ENCODE data around the gene FAM25A.
"Not testable (repeated sequence)": the region's sequence is repeated elsewhere in the genome, so short reads cannot be mapped to it uniquely, and the experiment has no call there.

The FAM25A gene

GRCh38 chr10:87020056-87020455 lies at the start of gene FAM25A:
Gene FAM25A, plus strand, starts transcription at chr10:87020294. Its CDS starts 31 bp downstream, at chr10:87020325.
- not testable (repeated sequence) for DNase-seq

- no peak for DNase-seq
Observed at GRCh38 chr10:86970982-86971231, 49.2 kb upstream of the FAM25A start.

GRCh38 chr10:86971232-86971991 lies 48.7 kb upstream of the FAM25A start:
- no peak for DNase-seq

GRCh38 chr10:86972613-86973380 lies 47.3 kb upstream of the FAM25A start:
- DNase-seq: no peak

GRCh38 chr10:86974484-86974883 lies 45.6 kb upstream of the FAM25A start:
- DNase-seq: no peak

- no peak for DNase-seq
Observed at GRCh38 chr10:86976362-86977056, 43.6 kb upstream of the FAM25A start.

GRCh38 chr10:86978457-86978856 lies 41.6 kb upstream of the FAM25A start:
- DNase-seq: not testable (repeated sequence)

- no peak for DNase-seq
Observed at GRCh38 chr10:86979296-86979818, 40.7 kb upstream of the FAM25A start.

- DNase-seq: no peak
Observed at GRCh38 chr10:86979977-86980448, 40.1 kb upstream of the FAM25A start.

- not testable (repeated sequence) for DNase-seq
Observed at GRCh38 chr10:86981020-86981419, 39.1 kb upstream of the FAM25A start.

GRCh38 chr10:86981716-86982115 lies 38.4 kb upstream of the FAM25A start:
- DNase-seq: no peak

- not testable (repeated sequence) for DNase-seq
Observed at GRCh38 chr10:86984498-86984897, 35.6 kb upstream of the FAM25A start.

GRCh38 chr10:86988520-86988919 lies 31.6 kb upstream of the FAM25A start:
- DNase-seq: no peak

GRCh38 chr10:86991362-86991761 lies 28.7 kb upstream of the FAM25A start:
- not testable (repeated sequence) for DNase-seq

GRCh38 chr10:86992456-86992855 lies 27.6 kb upstream of the FAM25A start:
- DNase-seq: no peak

GRCh38 chr10:86992929-86993328 lies 27.2 kb upstream of the FAM25A start:
- no peak for DNase-seq

GRCh38 chr10:86999802-87000403 lies 20.2 kb upstream of the FAM25A start:
- DNase-seq: not testable (repeated sequence)

- DNase-seq: no peak
Observed at GRCh38 chr10:87000491-87000890, 19.6 kb upstream of the FAM25A start.

- DNase-seq: not testable (repeated sequence)
Observed at GRCh38 chr10:87007124-87007523, 13.0 kb upstream of the FAM25A start.

GRCh38 chr10:87007674-87008073 lies 12.4 kb upstream of the FAM25A start:
- not testable (repeated sequence) for DNase-seq

GRCh38 chr10:87008303-87008702 lies 11.8 kb upstream of the FAM25A start:
- DNase-seq: not testable (repeated sequence)

- DNase-seq: not testable (repeated sequence)
Observed at GRCh38 chr10:87009134-87009696, 10.9 kb upstream of the FAM25A start.

- DNase-seq: not testable (repeated sequence)
Observed at GRCh38 chr10:87013528-87013927, 6.6 kb upstream of the FAM25A start.
